Mesenchymal stem cell (in vitro differentiated cells and primary cell): ENCODE measurements around the gene CCL27. TPM values are rescaled to one million over a fixed set of nuclear protein-coding genes. Genes with fewer than 3 reads are reported as not detected.

Source experiments
- DNase-seq: peaks from one replicate; pipeline ENCODE4 v3.0.0-alpha.2; 2013
- H2AFZ ChIP-seq: one replicate; pipeline ENCODE4 v1.6.1; 2013; ENCODE audit warnings: low read depth, mild to moderate bottlenecking, control low read depth, inconsistent platforms, low read length, moderate library complexity
- H2AK5ac ChIP-seq: 2 replicates; pipeline ENCODE4 v1.6.1; 2013; ENCODE audit warnings: low read length, moderate library complexity, mild to moderate bottlenecking, inconsistent platforms; ENCODE audit not compliant: severe bottlenecking
- H2BK120ac ChIP-seq: one replicate; pipeline ENCODE4 v1.6.1; 2013; ENCODE audit warnings: low read depth, mild to moderate bottlenecking, inconsistent platforms, low read length, moderate library complexity
- H2BK12ac ChIP-seq, 2 experiments: one replicate each; pipeline ENCODE4 v1.6.1; 2013; ENCODE audit warnings: inconsistent platforms in 2 of 2, low read length in 2 of 2, mild to moderate bottlenecking in 2 of 2, moderate library complexity in 2 of 2, control low read depth in 1 of 2
- H2BK15ac ChIP-seq: one replicate; pipeline ENCODE4 v1.6.1; 2013; ENCODE audit warnings: mild to moderate bottlenecking, low read depth, inconsistent platforms; ENCODE audit not compliant: poor library complexity, severe bottlenecking
- H2BK5ac ChIP-seq: 2 replicates; pipeline ENCODE4 v1.6.1; 2013; ENCODE audit warnings: low read depth, mild to moderate bottlenecking, low read length, control low read depth, inconsistent platforms; ENCODE audit not compliant: poor library complexity, severe bottlenecking
- H3K14ac ChIP-seq, 2 experiments: one replicate each; pipeline ENCODE4 v1.6.1; 2013; ENCODE audit warnings: inconsistent platforms in 2 of 2, low read length in 2 of 2, control low read depth in 1 of 2, mild to moderate bottlenecking in 1 of 2, moderate library complexity in 1 of 2
- H3K18ac ChIP-seq, 2 experiments: one replicate each; pipeline ENCODE4 v1.6.1; 2013; ENCODE audit warnings: inconsistent platforms in 2 of 2, low read length in 2 of 2, control low read depth in 1 of 2, low read depth in 1 of 2, mild to moderate bottlenecking in 1 of 2
- H3K23ac ChIP-seq, 2 experiments: one replicate each; pipeline ENCODE4 v1.6.1; 2013; ENCODE audit warnings: inconsistent platforms in 2 of 2, low read length in 2 of 2, mild to moderate bottlenecking in 2 of 2, moderate library complexity in 2 of 2, control low read depth in 1 of 2
- H3K27ac ChIP-seq: 2 replicates; pipeline ENCODE4 v1.5.1; 2013; ENCODE audit warnings: mild to moderate bottlenecking, moderate library complexity, low read length, control low read depth, inconsistent platforms; ENCODE audit not compliant: poor library complexity, severe bottlenecking
- H3K27me3 ChIP-seq, 2 experiments: 2 replicates each; pipeline versions ENCODE4 v1.6.1 to v1.7.0; 2013; ENCODE audit warnings: low read length in 2 of 2, mild to moderate bottlenecking in 2 of 2, moderate library complexity in 2 of 2, control low read depth in 1 of 2, inconsistent platforms in 1 of 2; ENCODE audit not compliant: control insufficient read depth in 1 of 2, insufficient read depth in 1 of 2
- H3K36me3 ChIP-seq, 2 experiments: 2 replicates each; pipeline versions ENCODE4 v1.6.1 to v1.7.0; 2013; ENCODE audit warnings: low read length in 2 of 2, control low read depth in 1 of 2, inconsistent platforms in 1 of 2, low read depth in 1 of 2, mild to moderate bottlenecking in 1 of 2; ENCODE audit not compliant: insufficient read depth in 2 of 2, control insufficient read depth in 1 of 2
- H3K4ac ChIP-seq, 2 experiments: one replicate each; pipeline ENCODE4 v1.6.1; 2013; ENCODE audit warnings: inconsistent platforms in 2 of 2, low read length in 2 of 2, mild to moderate bottlenecking in 2 of 2, moderate library complexity in 2 of 2, control low read depth in 1 of 2, low read depth in 1 of 2
- H3K4me1 ChIP-seq: 2 replicates; pipeline ENCODE4 v1.6.1; 2013; ENCODE audit warnings: low read depth, low read length, control low read depth; ENCODE audit not compliant: control insufficient read depth, insufficient read depth
- H3K4me2 ChIP-seq: 2 replicates; pipeline ENCODE4 v1.6.1; 2013; ENCODE audit warnings: low read length, mild to moderate bottlenecking, inconsistent platforms; ENCODE audit not compliant: poor library complexity, severe bottlenecking
- H3K4me3 ChIP-seq, 2 experiments: 2 replicates each; pipeline versions ENCODE4 v1.5.1 to v1.7.0; 2013; ENCODE audit warnings: low read length in 2 of 2, mild to moderate bottlenecking in 2 of 2, control low read depth in 1 of 2, low read depth in 1 of 2; ENCODE audit not compliant: insufficient read depth in 1 of 2
- H3K79me1 ChIP-seq: replicated peaks from 2 replicates; pipeline ENCODE4 v1.6.1; 2013; ENCODE audit warnings: mild to moderate bottlenecking, control low read depth, low read length, inconsistent platforms; ENCODE audit not compliant: poor library complexity, severe bottlenecking
- H3K9ac ChIP-seq: 2 replicates; pipeline ENCODE4 v1.7.0; 2013; ENCODE audit warnings: mild to moderate bottlenecking, low read length, moderate library complexity
- H3K9me3 ChIP-seq: 2 replicates; pipeline ENCODE4 v1.7.0; 2013; ENCODE audit warnings: mild to moderate bottlenecking, low read length; ENCODE audit not compliant: control insufficient read depth
- H4K8ac ChIP-seq: one replicate; pipeline ENCODE4 v1.6.1; 2013; ENCODE audit warnings: inconsistent platforms, mild to moderate bottlenecking, low read length, moderate library complexity
- H4K91ac ChIP-seq: one replicate; pipeline ENCODE4 v1.6.1; 2013; ENCODE audit warnings: mild to moderate bottlenecking, low read length, inconsistent platforms
- WGBS: methylation state at CpG from one replicate; pipeline ENCODE4 v1.1.7; 2013; ENCODE audit warnings: mixed read lengths; 5-methylcytosine and 5-hydroxymethylcytosine counted together
- polyA plus RNA-seq, 2 experiments: library from polyadenylated mRNA; stranded (reverse); fragments of 200-250 nt; gene quantifications; one replicate each; pipeline ENCODE4 v1.2.3, GENCODE V29; 2013

CCL27 gene
- polyA plus RNA-seq (2013, experiment 1 of 2): not detected
- polyA plus RNA-seq (2013, experiment 2 of 2): 0.10 TPM

- Histone ChIP-seq H2AFZ (no peak within 1 kb of the TSS), H3K79me1 (peaks cover 11% of the 10 kb centered on the region)
- WGBS: 96% methylated on average over 3 of the region's 4 CpGs
Measured at GRCh38 chr9:34662526-34663302, at the start of gene CCL27. Gene CCL27 (minus strand): TSS chr9:34662657. CDS start chr9:34662633, 24 bp downstream.

GRCh38 chr9:34712140-34712539 lies 49.7 kb upstream of the CCL27 start:
- Histone ChIP-seq H3K36me3 (no peaks in the 10 kb centered on the region), H4K8ac (no peak overlapping the region), H2AFZ (no peak overlapping the region), H3K9ac (no peak overlapping the region), H3K4me3 (no peak overlapping the region), H2BK5ac (no peak overlapping the region), H3K4me2 (no peak overlapping the region), H3K79me1 (no peaks in the 10 kb centered on the region), H3K18ac (no peak overlapping the region), H2BK12ac (no peak overlapping the region), H3K4me1 (no peaks in the 10 kb centered on the region), H2AK5ac (no peak overlapping the region), H3K27me3 (peaks cover 33 to 36% of the 10 kb centered on the region in 2 experiments), H3K4ac (no peak overlapping the region), H2BK15ac (no peak overlapping the region), H3K27ac (no peak overlapping the region), H4K91ac (no peak overlapping the region), H2BK120ac (no peak overlapping the region), H3K14ac (no peak overlapping the region), H3K23ac (no peak overlapping the region), H3K9me3 (no peaks in the 10 kb centered on the region)
- WGBS: no CpG with 5 or more reads among the region's 1 CpG
- no peak for DNase-seq

More at GRCh38 chr9:34662526-34663302, at the start of gene CCL27:
- H4K8ac ChIP-seq: no peak within 1 kb of the TSS
- no peak within 1 kb of the TSS for H3K4me2 ChIP-seq
- H2BK15ac ChIP-seq: no peak within 1 kb of the TSS
- no peak within 1 kb of the TSS for H2BK5ac ChIP-seq
- H2BK12ac ChIP-seq: no peak within 1 kb of the TSS
- no peak within 1 kb of the TSS for H3K4ac ChIP-seq
- no peak within 1 kb of the TSS for H3K14ac ChIP-seq
- no peak within 1 kb of the TSS for H3K4me3 ChIP-seq
- no peak within 1 kb of the TSS for H3K18ac ChIP-seq
- DNase-seq: no peak
- peak within 1 kb of the TSS in 1 of 2 experiments; percentile 11 for H3K23ac ChIP-seq
- no peak within 1 kb of the TSS for H4K91ac ChIP-seq
- H3K36me3 ChIP-seq: peaks cover 12 to 26% of the 10 kb centered on the region in 2 experiments
- H3K9me3 ChIP-seq: no peaks in the 10 kb centered on the region
- H2BK120ac ChIP-seq: no peak within 1 kb of the TSS
- no peaks in the 10 kb centered on the region for H3K27me3 ChIP-seq
- no peak within 1 kb of the TSS for H3K27ac ChIP-seq
- no peak within 1 kb of the TSS for H3K9ac ChIP-seq
- peaks cover 6% of the 10 kb centered on the region for H3K4me1 ChIP-seq
- no peak within 1 kb of the TSS for H2AK5ac ChIP-seq

- Histone ChIP-seq H3K79me1 (no peaks in the 10 kb centered on the region), H2BK12ac (no peak within 1 kb of the TSS), H2AFZ (no peak within 1 kb of the TSS), H2BK15ac (no peak within 1 kb of the TSS), H3K27me3 (peaks cover 26 to 31% of the 10 kb centered on the region in 2 experiments), H3K9me3 (no peaks in the 10 kb centered on the region), H3K4ac (no peak within 1 kb of the TSS), H3K23ac (no peak within 1 kb of the TSS), H3K27ac (no peak within 1 kb of the TSS), H3K36me3 (no peaks in the 10 kb centered on the region), H3K14ac (no peak within 1 kb of the TSS), H3K4me2 (no peak within 1 kb of the TSS), H4K8ac (no peak within 1 kb of the TSS), H3K18ac (no peak within 1 kb of the TSS), H2AK5ac (no peak within 1 kb of the TSS), H2BK5ac (no peak within 1 kb of the TSS), H3K4me3 (no peak within 1 kb of the TSS), H2BK120ac (no peak within 1 kb of the TSS), H3K4me1 (no peaks in the 10 kb centered on the region), H3K9ac (no peak within 1 kb of the TSS), H4K91ac (no peak within 1 kb of the TSS)
- 88% methylated on average over 1 of the region's 2 CpGs for WGBS
- DNase-seq: no peak
Measured at GRCh38 chr9:34710023-34710422, 47.6 kb upstream of the CCL27 start, which contains the start of gene CCL21. Gene CCL21 (minus strand): TSS chr9:34710136. CDS start chr9:34710066, 70 bp downstream.

- H4K91ac ChIP-seq: no peak overlapping the region
- no peak overlapping the region for H3K4ac ChIP-seq
- H2BK12ac ChIP-seq: no peak overlapping the region
- H3K79me1 ChIP-seq: no peaks in the 10 kb centered on the region
- no peak overlapping the region for H3K4me3 ChIP-seq
- no peak overlapping the region for H3K27ac ChIP-seq
- 92% methylated on average over 7 of the region's 9 CpGs for WGBS
- H3K4me2 ChIP-seq: no peak overlapping the region
- no peak overlapping the region for H2BK15ac ChIP-seq
- no peak overlapping the region for H2BK120ac ChIP-seq
- peaks cover 20 to 24% of the 10 kb centered on the region in 2 experiments for H3K27me3 ChIP-seq
- H3K23ac ChIP-seq: no peak overlapping the region
- no peaks in the 10 kb centered on the region for H3K36me3 ChIP-seq
- no peak overlapping the region for H2AFZ ChIP-seq
- H3K14ac ChIP-seq: no peak overlapping the region
- H3K18ac ChIP-seq: no peak overlapping the region
- no peak overlapping the region for H2AK5ac ChIP-seq
- H3K9me3 ChIP-seq: no peaks in the 10 kb centered on the region
- DNase-seq: no peak
- no peak overlapping the region for H2BK5ac ChIP-seq
- H4K8ac ChIP-seq: no peak overlapping the region
- no peak overlapping the region for H3K9ac ChIP-seq
- H3K4me1 ChIP-seq: no peaks in the 10 kb centered on the region
Measured at GRCh38 chr9:34709196-34709978, 46.9 kb upstream of the CCL27 start.
